OCI-LY1 (cell line): Measurements from ENCODE around the gene IQGAP2.

ENCODE experiments used
- EZH2 ChIP-seq: fragments of 200-600 bp; sonication (generic), shearing (Covaris generic); IDR thresholded peaks from 2 replicates; pipeline ENCODE4 v1.8.0; 2017; ENCODE audit warnings: borderline replicate concordance, mixed run types, mild to moderate bottlenecking, antibody characterized with exemption, low read length, moderate library complexity, mixed read lengths
- TF ChIP-seq, protein P1 (sequence below): fragments of 200-600 bp; sonication (generic), shearing (Covaris generic); IDR thresholded peaks from 2 replicates; pipeline ENCODE4 v1.5.1; 2017; ENCODE audit warnings: mild to moderate bottlenecking, antibody characterized with exemption, low read length, moderate library complexity, mixed read lengths

DNA sequence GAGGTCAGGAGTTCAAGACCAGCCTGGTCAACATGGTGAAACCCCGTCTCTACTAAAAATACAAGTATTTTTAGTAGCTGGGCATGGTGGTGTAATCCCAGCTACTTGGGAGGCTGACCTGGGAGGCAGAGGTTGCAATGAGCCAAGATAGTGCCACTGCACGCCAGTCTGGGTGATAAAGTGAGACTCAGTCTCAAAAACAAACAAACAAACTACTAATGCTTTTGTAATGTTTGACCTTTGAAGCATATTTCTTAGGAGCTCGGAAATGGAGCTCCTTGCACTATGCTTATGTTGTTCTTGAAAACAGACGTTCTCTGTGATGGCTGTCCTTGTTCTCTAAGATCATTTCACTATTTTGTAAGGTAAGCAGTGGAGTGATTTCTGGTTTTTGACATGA is 214.1 kb downstream of the IQGAP2 start:
- TF ChIP-seq, protein P1, sequence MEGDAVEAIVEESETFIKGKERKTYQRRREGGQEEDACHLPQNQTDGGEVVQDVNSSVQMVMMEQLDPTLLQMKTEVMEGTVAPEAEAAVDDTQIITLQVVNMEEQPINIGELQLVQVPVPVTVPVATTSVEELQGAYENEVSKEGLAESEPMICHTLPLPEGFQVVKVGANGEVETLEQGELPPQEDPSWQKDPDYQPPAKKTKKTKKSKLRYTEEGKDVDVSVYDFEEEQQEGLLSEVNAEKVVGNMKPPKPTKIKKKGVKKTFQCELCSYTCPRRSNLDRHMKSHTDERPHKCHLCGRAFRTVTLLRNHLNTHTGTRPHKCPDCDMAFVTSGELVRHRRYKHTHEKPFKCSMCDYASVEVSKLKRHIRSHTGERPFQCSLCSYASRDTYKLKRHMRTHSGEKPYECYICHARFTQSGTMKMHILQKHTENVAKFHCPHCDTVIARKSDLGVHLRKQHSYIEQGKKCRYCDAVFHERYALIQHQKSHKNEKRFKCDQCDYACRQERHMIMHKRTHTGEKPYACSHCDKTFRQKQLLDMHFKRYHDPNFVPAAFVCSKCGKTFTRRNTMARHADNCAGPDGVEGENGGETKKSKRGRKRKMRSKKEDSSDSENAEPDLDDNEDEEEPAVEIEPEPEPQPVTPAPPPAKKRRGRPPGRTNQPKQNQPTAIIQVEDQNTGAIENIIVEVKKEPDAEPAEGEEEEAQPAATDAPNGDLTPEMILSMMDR = no peak
- TF ChIP-seq EZH2 = no peak
